WI38 (cell line): ENCODE results near the gene C2orf72.

Experiments used
- H3K4me3 ChIP-seq: 2 replicates; pipeline ENCODE4 v1.5.1; 2011; ENCODE audit warnings: low read depth, mild to moderate bottlenecking, control low read depth, low read length
- TF ChIP-seq, protein P1 (sequence below): IDR thresholded peaks from 2 replicates; pipeline ENCODE4 v1.5.1; 2012; ENCODE audit warnings: low read depth, mild to moderate bottlenecking, control low read depth, low read length

C2orf72 gene

DNA sequence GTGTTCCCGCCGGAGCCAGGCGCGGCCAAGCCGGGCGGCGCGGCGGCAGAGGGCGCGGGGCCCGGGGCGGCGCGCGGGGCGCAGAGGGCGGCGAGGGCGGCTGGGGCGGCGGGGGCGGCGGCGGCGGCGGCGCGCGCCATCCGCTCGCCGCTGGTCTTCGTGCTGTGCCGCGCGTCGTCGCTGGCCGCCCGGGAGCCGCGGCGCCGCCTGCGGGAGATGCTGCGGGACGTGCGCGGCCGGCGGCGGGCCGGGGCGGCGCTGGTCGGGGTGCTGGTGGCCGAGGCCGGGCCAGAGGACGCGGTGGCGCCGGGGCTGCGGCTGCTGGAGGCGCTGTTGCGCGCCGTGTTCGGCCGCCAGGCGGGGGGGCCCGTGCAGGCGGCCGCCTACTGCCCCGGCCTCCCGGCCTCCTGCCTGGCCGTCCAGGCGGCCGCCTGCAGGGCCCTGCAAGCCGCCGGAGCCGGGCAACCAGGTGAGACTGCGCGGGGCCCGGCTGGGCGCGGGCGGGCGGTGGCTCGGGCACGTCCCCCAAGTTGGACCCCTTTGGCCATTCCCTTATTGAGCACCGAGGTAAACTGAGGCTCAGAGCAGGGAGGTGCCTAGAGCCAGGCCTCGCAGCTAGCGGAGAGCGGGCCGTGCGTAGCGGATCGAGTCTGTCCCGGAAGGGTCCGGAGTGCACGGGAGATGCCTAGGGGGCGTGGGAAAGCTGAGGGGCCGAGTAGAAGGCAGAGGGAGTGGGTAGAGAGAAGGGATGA, 584 bp downstream of the C2orf72 start:
- TF ChIP-seq, protein P1, sequence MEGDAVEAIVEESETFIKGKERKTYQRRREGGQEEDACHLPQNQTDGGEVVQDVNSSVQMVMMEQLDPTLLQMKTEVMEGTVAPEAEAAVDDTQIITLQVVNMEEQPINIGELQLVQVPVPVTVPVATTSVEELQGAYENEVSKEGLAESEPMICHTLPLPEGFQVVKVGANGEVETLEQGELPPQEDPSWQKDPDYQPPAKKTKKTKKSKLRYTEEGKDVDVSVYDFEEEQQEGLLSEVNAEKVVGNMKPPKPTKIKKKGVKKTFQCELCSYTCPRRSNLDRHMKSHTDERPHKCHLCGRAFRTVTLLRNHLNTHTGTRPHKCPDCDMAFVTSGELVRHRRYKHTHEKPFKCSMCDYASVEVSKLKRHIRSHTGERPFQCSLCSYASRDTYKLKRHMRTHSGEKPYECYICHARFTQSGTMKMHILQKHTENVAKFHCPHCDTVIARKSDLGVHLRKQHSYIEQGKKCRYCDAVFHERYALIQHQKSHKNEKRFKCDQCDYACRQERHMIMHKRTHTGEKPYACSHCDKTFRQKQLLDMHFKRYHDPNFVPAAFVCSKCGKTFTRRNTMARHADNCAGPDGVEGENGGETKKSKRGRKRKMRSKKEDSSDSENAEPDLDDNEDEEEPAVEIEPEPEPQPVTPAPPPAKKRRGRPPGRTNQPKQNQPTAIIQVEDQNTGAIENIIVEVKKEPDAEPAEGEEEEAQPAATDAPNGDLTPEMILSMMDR = no peak
- H3K4me3 ChIP-seq = no peak overlapping the region

- H3K4me3 ChIP-seq = no peak overlapping the region
- TF ChIP-seq, protein P1 = no peak
These were observed 1.4 kb downstream of the C2orf72 start for GRCh38 chr2:231038483-231039293.

DNA sequence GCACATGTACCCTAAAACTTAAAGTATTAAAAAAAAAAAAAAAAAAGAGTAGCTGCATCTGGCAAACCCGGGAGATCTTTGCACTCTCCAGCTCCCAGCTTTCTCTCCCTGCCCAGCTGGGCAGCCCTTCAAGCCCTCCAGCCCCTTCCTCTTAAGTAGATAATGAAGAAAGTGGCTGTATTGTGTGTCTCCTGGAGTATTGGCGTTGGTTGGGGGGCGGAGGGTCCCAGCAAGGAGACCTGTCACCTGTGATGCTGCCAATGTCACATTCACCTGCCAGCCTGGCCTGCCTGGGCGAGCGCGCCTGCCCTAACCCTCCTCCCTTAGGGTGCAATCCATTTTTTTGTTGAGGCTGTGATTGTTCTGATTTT, 2.0 kb downstream of the C2orf72 start:
- TF ChIP-seq, protein P1 = no peak
- H3K4me3 ChIP-seq = no peak overlapping the region

GRCh38 chr2:231039821-231040364, 2.6 kb downstream of the C2orf72 start:
- TF ChIP-seq, protein P1 = no peak

DNA sequence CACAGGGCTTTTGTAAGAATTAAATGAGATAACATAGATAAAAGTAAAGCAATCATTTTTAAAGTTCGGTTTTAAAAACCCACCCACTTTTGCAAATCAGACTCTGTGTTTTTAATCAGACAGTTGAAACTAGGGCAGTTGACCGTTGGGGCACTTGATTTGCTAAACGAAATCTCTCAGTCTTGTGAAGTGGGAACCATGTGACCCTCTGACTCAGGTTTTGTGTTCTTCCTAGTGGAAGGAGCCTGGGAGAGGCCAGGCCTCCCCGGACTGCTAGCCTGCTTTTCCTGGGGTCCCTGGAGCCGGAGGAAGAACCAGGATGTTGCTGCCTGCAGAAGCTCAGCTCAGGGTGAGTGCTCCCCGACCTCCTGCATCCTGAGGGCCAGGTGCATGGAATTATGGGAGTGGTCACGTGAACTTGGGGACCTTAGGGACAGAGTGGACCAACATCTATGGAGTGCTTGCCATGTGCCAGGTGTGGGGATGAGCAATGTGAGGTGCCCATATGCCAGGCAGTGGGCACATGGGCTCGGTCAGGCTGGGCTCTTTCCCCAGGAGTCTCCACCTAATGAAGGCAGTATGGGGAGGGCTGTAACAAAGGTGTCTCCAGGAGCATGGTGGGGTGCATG, 3.9 kb downstream of the C2orf72 start:
- TF ChIP-seq, protein P1 = no peak
- no peak overlapping the region for H3K4me3 ChIP-seq

More at GRCh38 chr2:231039821-231040364, 2.6 kb downstream of the C2orf72 start:
- no peak overlapping the region for H3K4me3 ChIP-seq

DNA sequence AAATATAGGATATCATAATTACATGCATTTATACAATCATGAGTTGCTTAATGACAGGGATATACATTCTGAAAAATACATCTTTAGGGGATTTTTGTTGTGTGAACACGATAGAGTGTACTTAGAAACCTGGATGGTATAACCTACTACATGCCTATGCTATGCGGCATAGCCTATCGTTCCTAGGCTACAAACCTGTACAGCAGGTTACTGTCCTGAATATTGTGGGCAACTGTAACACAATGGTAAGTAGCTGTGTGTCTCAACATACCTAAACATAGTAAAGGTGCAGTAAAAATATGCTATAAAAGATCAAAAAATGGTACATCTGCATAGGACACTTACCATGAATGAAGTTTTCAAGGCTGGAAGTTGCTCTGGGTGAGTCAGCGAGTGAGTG, 6.5 kb downstream of the C2orf72 start:
- H3K4me3 ChIP-seq = no peak overlapping the region
- TF ChIP-seq, protein P1 = no peak
